HepG2 (cell line): ENCODE measurements around the gene SHISA5.

Experiments used
- ARNT ChIP-seq: fragments of 450-650 bp; IDR thresholded peaks from 2 replicates; pipeline ENCODE4 v1.6.1; 2017
- BRCA1 ChIP-seq: sonication (generic); formaldehyde crosslinking; IDR thresholded peaks from 2 replicates; pipeline ENCODE4 v1.4.0; 2020; ENCODE audit warnings: missing genetic modification reagents
- ZNF644 ChIP-seq: IDR thresholded peaks from 2 replicates; pipeline ENCODE4 v1.6.1; 2016; ENCODE audit warnings: low read depth
- TF ChIP-seq, protein P1 (sequence below): sonication (generic); formaldehyde crosslinking; IDR thresholded peaks from 2 replicates; pipeline ENCODE4 v1.4.0; 2020; ENCODE audit warnings: missing genetic modification reagents
- TF ChIP-seq, protein P2 (sequence below): sonication (generic); formaldehyde crosslinking; IDR thresholded peaks from 2 replicates; pipeline ENCODE4 v1.4.0; 2020; ENCODE audit warnings: mild to moderate bottlenecking, missing genetic modification reagents, borderline replicate concordance
- TF ChIP-seq, protein P3 (sequence below): sonication (generic); formaldehyde crosslinking; IDR thresholded peaks from 2 replicates; pipeline ENCODE4 v1.5.0; 2020; ENCODE audit warnings: mild to moderate bottlenecking, missing genetic modification reagents, moderate library complexity

DNA sequence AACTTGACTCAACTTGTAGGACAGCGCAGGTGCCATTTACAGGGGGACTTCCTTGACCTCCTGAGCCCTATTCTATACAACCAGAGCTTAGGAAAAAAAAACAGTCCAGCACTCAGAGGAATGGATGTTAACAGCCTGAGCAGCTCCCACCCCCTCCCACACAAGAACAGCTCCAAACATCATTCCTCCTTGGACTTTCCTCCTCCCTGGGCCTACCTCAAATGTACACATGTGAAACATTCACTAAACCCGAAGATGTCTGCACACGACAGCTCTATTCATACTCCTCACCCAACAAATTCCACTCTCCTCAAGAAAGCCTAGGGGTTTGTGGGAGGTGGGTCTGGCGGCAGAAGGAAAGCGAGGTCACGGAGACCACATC, 57.9 kb downstream of the SHISA5 start:
- TF ChIP-seq, protein P1, sequence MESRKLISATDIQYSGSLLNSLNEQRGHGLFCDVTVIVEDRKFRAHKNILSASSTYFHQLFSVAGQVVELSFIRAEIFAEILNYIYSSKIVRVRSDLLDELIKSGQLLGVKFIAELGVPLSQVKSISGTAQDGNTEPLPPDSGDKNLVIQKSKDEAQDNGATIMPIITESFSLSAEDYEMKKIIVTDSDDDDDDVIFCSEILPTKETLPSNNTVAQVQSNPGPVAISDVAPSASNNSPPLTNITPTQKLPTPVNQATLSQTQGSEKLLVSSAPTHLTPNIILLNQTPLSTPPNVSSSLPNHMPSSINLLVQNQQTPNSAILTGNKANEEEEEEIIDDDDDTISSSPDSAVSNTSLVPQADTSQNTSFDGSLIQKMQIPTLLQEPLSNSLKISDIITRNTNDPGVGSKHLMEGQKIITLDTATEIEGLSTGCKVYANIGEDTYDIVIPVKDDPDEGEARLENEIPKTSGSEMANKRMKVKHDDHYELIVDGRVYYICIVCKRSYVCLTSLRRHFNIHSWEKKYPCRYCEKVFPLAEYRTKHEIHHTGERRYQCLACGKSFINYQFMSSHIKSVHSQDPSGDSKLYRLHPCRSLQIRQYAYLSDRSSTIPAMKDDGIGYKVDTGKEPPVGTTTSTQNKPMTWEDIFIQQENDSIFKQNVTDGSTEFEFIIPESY, result no peak
- TF ChIP-seq ZNF644 (CRISPR knock-in tag) (no peak), ARNT (no peak), BRCA1 (CRISPR knock-in tag) (no peak)
- TF ChIP-seq, protein P2, sequence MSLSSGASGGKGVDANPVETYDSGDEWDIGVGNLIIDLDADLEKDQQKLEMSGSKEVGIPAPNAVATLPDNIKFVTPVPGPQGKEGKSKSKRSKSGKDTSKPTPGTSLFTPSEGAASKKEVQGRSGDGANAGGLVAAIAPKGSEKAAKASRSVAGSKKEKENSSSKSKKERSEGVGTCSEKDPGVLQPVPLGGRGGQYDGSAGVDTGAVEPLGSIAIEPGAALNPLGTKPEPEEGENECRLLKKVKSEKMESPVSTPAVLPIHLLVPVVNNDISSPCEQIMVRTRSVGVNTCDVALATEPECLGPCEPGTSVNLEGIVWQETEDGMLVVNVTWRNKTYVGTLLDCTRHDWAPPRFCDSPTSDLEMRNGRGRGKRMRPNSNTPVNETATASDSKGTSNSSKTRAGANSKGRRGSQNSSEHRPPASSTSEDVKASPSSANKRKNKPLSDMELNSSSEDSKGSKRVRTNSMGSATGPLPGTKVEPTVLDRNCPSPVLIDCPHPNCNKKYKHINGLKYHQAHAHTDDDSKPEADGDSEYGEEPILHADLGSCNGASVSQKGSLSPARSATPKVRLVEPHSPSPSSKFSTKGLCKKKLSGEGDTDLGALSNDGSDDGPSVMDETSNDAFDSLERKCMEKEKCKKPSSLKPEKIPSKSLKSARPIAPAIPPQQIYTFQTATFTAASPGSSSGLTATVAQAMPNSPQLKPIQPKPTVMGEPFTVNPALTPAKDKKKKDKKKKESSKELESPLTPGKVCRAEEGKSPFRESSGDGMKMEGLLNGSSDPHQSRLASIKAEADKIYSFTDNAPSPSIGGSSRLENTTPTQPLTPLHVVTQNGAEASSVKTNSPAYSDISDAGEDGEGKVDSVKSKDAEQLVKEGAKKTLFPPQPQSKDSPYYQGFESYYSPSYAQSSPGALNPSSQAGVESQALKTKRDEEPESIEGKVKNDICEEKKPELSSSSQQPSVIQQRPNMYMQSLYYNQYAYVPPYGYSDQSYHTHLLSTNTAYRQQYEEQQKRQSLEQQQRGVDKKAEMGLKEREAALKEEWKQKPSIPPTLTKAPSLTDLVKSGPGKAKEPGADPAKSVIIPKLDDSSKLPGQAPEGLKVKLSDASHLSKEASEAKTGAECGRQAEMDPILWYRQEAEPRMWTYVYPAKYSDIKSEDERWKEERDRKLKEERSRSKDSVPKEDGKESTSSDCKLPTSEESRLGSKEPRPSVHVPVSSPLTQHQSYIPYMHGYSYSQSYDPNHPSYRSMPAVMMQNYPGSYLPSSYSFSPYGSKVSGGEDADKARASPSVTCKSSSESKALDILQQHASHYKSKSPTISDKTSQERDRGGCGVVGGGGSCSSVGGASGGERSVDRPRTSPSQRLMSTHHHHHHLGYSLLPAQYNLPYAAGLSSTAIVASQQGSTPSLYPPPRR (CRISPR knock-in tag), result no peak
- TF ChIP-seq, protein P3, sequence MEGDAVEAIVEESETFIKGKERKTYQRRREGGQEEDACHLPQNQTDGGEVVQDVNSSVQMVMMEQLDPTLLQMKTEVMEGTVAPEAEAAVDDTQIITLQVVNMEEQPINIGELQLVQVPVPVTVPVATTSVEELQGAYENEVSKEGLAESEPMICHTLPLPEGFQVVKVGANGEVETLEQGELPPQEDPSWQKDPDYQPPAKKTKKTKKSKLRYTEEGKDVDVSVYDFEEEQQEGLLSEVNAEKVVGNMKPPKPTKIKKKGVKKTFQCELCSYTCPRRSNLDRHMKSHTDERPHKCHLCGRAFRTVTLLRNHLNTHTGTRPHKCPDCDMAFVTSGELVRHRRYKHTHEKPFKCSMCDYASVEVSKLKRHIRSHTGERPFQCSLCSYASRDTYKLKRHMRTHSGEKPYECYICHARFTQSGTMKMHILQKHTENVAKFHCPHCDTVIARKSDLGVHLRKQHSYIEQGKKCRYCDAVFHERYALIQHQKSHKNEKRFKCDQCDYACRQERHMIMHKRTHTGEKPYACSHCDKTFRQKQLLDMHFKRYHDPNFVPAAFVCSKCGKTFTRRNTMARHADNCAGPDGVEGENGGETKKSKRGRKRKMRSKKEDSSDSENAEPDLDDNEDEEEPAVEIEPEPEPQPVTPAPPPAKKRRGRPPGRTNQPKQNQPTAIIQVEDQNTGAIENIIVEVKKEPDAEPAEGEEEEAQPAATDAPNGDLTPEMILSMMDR, result no peak
